Heart left ventricle (tissue), 16 donors: ENCODE data around the gene SERPINB8. TPM values are rescaled to one million over a fixed set of nuclear protein-coding genes. Genes with fewer than 3 reads are reported as not detected.
A peak's percentile ranks its signal among the peaks of the same experiment; 100 is the strongest.

Experiments
- ATAC-seq, 4 donors: fragments of 200-7000 bp; cut with Tn5 transposase; one replicate each; pipeline ENCODE4 v1.9.1; 2020 to 2022; ENCODE audit warnings: moderate library complexity in 4 of 4, mild to moderate bottlenecking in 3 of 4, moderate number of reproducible peaks in 1 of 4
- DNase-seq, 5 donors: peaks; one replicate each; pipeline ENCODE4 v3.0.0-alpha.2; 2020
- H3K27ac ChIP-seq, 12 donors: fragments of 200-600 bp; sonication (generic) in 4 of 12; one replicate each; pipeline versions ENCODE4 v1.5.0 to v1.8.0; 2016 to 2022; ENCODE audit warnings: mild to moderate bottlenecking in 2 of 12
- H3K27me3 ChIP-seq, 9 donors: fragments of 200-600 bp; sonication (generic) in 2 of 9; one replicate each; pipeline versions ENCODE4 v1.5.1 to v1.8.0; 2016 to 2022; ENCODE audit warnings: mild to moderate bottlenecking in 3 of 9
- H3K36me3 ChIP-seq, 9 donors: fragments of 200-600 bp; sonication (generic) in 2 of 9; one replicate each; pipeline versions ENCODE4 v1.5.0 to v1.8.0; 2018 to 2022; ENCODE audit warnings: mild to moderate bottlenecking in 2 of 9
- H3K4me1 ChIP-seq, 12 donors: fragments of 200-600 bp; sonication (generic) in 4 of 12; one replicate each; pipeline versions ENCODE4 v1.5.0 to v1.8.0; 2016 to 2022; ENCODE audit warnings: mild to moderate bottlenecking in 3 of 12
- H3K4me3 ChIP-seq, 12 donors: fragments of 200-600 bp; sonication (generic) in 4 of 12; one replicate each; pipeline versions ENCODE4 v1.5.0 to v1.8.0; 2017 to 2022; ENCODE audit warnings: mild to moderate bottlenecking in 9 of 12, moderate library complexity in 4 of 12
- H3K9me3 ChIP-seq, 12 donors: fragments of 200-600 bp; sonication (generic) in 4 of 12; one replicate each; pipeline versions ENCODE4 v1.5.0 to v1.8.0; 2016 to 2022; ENCODE audit warnings: mild to moderate bottlenecking in 1 of 12
- POLR2A ChIP-seq, 2 donors: fragments of 450-650 bp; IDR thresholded peaks; one replicate each; pipeline ENCODE4 v1.6.1; 2017; ENCODE audit warnings: antibody characterized with exemption in 2 of 2, mild to moderate bottlenecking in 2 of 2, moderate library complexity in 2 of 2
- WGBS, 4 donors: extraction: QIAGEN DNeasy Blood & Tissue Kit in 2 of 4; methylation state at CpG; one replicate each; pipeline versions ENCODE4 v1.1.5 to v1.1.7; 2013 to 2018; 5-methylcytosine and 5-hydroxymethylcytosine counted together
- intact Hi-C, 10 donors: fragments of 100-400 bp; cut with DNase I; formaldehyde crosslinking; loops; one replicate each; pipeline versions ENCODE4 v1.11.1 to v1.14.2; 2022
- polyA plus RNA-seq, 2 donors: library from polyadenylated mRNA; stranded (reverse); fragments of 200-250 nt; gene quantifications; one replicate each; pipeline ENCODE4 v1.2.3, GENCODE V29; 2013
- total RNA-seq, 9 donors: library from RNA; depleted of rRNA in 2 of 9; stranded (reverse); fragments of >200 nt in 2 of 9; fragmentation: NEBNext Ultra II Directional in 3 of 9; extraction: Animal tissue kit (Norgen Biotek cat#: 25700) in 3 of 9; gene quantifications; one replicate each; pipeline versions ENCODE4 v1.1.0 to v1.2.4, GENCODE V29; 2016 to 2023
- TF ChIP-seq, protein P1 (sequence below), 12 donors: fragments of 200-600 bp; sonication (generic) in 4 of 12; IDR thresholded peaks; one replicate each; pipeline versions ENCODE4 v1.5.0 to v1.8.0; 2018 to 2022; ENCODE audit warnings: antibody characterized with exemption in 12 of 12, mild to moderate bottlenecking in 5 of 12
- donor health status: ischemic (EF 13 %, LVEDD 7.1; RV severe dilation, severe dysfunction).
- donor health status: healthy with polysubstance abuse.
- donor health status: DM: no; HTN: yes; CAD: no.
- donor health status: DM: no; HTN: no; CAD: no.
- donor health status: ischemic (EF 25% LVEDD 6.9; RV normal size, moderate dysfunction).
- donor health status: ischemic (EF 25% LVEDD 5.7; RV mildly dilated, moderate dysfunction).
- donor health status: healthy.
- donor health status: DM: yes; HTN: yes; CAD: no.
- donor health status: ischemic (EF 35%, LVEDD 5.7; RV mildly dilated, moderate dysfunction).
- donor health status: nonischemic (EF 11% LVEDD 7.7; RV severe dilation, severe dysfunction).
- donor health status: DM: yes; HTN: yes; CAD: no.
- donor health status: PGD.
- donor health status: ischemic (EF 29% LVEDD 5.4; RV normal size, mild dysfunction).
- donor health status: nonischemic (EF 23%, LVEDD 6.1; RV moderate dilation, normal function).

Gene SERPINB8
- total and polyA plus RNA-seq, 11 donors, result 0.72 to 12.6 (median 3.5) TPM

DNA sequence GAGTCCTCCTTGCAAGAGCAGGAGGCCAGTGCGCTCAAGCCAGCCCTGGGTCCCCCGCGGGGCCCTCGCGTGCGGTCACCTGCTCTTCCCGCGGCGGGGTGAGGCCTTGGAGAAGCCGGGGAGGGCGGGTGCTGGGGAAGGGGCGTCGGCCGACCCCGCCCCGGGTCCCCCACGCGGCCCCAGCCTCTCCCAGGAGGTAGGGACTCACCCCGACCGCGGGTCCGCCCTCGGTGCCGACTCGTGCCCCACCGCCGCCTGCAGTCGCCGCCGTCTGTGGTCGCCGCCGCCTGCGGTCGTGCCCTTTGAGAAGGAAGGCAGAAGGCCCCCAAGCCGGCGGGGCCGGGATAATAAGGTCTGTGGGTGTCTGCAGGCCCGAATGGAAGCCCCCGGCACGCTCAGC, 32.7 kb downstream of the SERPINB8 start:
- H3K4me3 ChIP-seq, result no peak overlapping the region
- H3K4me1 ChIP-seq, result no peaks in the 10 kb centered on the region
- WGBS, 4 donors, result 40 to 50% (median 42%) methylated on average over 31 to 41 of the region's 41 CpGs
- H3K27ac ChIP-seq, result no peak overlapping the region
- TF ChIP-seq, protein P1, sequence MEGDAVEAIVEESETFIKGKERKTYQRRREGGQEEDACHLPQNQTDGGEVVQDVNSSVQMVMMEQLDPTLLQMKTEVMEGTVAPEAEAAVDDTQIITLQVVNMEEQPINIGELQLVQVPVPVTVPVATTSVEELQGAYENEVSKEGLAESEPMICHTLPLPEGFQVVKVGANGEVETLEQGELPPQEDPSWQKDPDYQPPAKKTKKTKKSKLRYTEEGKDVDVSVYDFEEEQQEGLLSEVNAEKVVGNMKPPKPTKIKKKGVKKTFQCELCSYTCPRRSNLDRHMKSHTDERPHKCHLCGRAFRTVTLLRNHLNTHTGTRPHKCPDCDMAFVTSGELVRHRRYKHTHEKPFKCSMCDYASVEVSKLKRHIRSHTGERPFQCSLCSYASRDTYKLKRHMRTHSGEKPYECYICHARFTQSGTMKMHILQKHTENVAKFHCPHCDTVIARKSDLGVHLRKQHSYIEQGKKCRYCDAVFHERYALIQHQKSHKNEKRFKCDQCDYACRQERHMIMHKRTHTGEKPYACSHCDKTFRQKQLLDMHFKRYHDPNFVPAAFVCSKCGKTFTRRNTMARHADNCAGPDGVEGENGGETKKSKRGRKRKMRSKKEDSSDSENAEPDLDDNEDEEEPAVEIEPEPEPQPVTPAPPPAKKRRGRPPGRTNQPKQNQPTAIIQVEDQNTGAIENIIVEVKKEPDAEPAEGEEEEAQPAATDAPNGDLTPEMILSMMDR (IDR thresholded peaks at IDR 0.05), result no peak
- no peak for TF ChIP-seq POLR2A (IDR thresholded peaks at IDR 0.05)
- intact Hi-C loops, result no loop called here
- DNase-seq (no peak), ATAC-seq (no peak)
- no peaks in the 10 kb centered on the region for H3K36me3 ChIP-seq
- peaks cover 0 to 22% (median 0%) of the 10 kb centered on the region in 9 donors for H3K27me3 ChIP-seq
- no peaks in the 10 kb centered on the region for H3K9me3 ChIP-seq

DNA sequence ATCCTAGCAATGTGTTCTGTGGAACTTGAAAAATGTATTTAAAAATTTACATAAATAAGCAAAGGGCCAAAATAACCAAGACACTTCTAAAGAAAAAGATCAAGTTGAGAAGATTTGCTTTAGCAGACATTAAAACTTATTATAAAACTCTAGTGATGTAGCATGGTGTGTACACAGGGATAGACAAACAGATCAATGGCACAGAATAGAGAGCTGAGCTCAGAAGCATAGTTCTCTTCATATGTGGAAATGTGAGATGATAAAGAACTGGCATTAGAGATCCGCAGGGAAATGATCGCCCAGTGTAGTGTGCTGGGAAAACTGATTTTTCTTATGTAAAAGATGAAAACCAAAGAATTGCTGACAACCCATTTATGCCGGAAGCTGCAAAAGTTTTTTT, 39.4 kb downstream of the SERPINB8 start:
- intact Hi-C loops, result no loop called here
- DNase-seq, result no peak
- TF ChIP-seq POLR2A (IDR thresholded peaks at IDR 0.05), result no peak
- TF ChIP-seq, protein P1 (IDR thresholded peaks at IDR 0.05), result no peak
- H3K27ac ChIP-seq, result no peak overlapping the region
- H3K27me3 ChIP-seq, result no peaks in the 10 kb centered on the region
- H3K9me3 ChIP-seq, result no peaks in the 10 kb centered on the region
- H3K36me3 ChIP-seq, result no peaks in the 10 kb centered on the region
- no peak for ATAC-seq
- H3K4me3 ChIP-seq, result no peak overlapping the region
- H3K4me1 ChIP-seq, result no peaks in the 10 kb centered on the region
- WGBS, 4 donors, result 90 to 96% (median 95%) methylated on average over 3 of the region's 3 CpGs

DNA sequence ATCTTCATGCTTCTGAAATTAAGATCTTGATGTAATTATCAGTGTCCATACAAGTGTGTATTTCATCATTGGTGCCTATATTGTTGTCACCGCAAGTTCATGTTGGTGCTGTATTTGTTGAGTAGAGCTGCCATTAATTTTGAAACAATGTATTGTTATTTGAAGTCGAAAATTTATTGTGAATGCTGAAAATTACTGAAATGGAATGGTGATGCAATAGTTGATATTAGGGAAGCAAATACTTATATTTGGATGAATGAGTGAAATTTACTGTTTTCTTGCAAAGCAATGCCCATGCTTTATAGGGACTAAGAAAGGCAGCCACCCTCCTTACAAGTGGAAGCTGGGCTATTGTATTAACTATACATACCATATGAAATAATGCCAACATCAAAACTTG, 41.6 kb downstream of the SERPINB8 start:
- DNase-seq (no peak), ATAC-seq (no peak)
- Histone ChIP-seq H3K4me3 (no peak overlapping the region), H3K27me3 (no peaks in the 10 kb centered on the region), H3K4me1 (no peaks in the 10 kb centered on the region), H3K36me3 (no peaks in the 10 kb centered on the region), H3K9me3 (no peaks in the 10 kb centered on the region), H3K27ac (no peak overlapping the region)
- WGBS, 4 donors, result 76 to 90% (median 85%) methylated on average over 2 of the region's 2 CpGs
- intact Hi-C loops, result loop anchor here in 1 of 10 donors (10.0 kb wide), 1 partner anchor 1083 kb away; no protein-coding TSS in a partner anchor
- TF ChIP-seq, protein P1 (IDR thresholded peaks at IDR 0.05), result no peak
- no peak for TF ChIP-seq POLR2A (IDR thresholded peaks at IDR 0.05)

DNA sequence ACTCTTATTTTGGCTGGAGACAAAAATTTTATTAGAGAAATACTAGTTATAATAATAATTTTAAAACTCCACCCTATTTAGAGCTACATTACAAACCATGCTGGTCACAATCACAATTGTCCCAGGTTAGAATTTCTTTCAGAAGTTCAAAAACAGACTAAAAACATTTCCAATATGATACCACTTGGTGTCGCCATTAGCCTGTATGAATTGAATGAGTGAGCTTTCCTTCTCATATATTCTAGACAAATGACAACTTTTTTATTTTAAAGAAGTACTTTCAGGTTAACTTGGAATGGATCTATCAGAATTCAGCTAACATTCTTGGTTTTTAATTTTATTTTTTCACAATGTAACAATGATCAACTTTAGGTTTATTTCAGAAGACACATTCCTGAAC, 48.0 kb downstream of the SERPINB8 start:
- 2 to 10% (median 8%) methylated on average over 1 of the region's 1 CpG for WGBS, 4 donors
- intact Hi-C loops, result loop anchor here in 2 of 10 donors (5.0 to 10.0 kb wide), 2 partner anchors 1074 to 1077 kb away; no protein-coding TSS in a partner anchor
- Histone ChIP-seq H3K27me3 (no peaks in the 10 kb centered on the region), H3K36me3 (no peaks in the 10 kb centered on the region), H3K27ac (no peak overlapping the region), H3K4me1 (no peaks in the 10 kb centered on the region), H3K4me3 (no peak overlapping the region), H3K9me3 (no peaks in the 10 kb centered on the region)
- ATAC-seq (no peak), DNase-seq (no peak)
- TF ChIP-seq, protein P1 (IDR thresholded peaks at IDR 0.05), result peak; percentile 18 to 58 (median 48)
- TF ChIP-seq POLR2A (IDR thresholded peaks at IDR 0.05), result no peak
